ENCODE measurements around the gene EXTL2.

DNA sequence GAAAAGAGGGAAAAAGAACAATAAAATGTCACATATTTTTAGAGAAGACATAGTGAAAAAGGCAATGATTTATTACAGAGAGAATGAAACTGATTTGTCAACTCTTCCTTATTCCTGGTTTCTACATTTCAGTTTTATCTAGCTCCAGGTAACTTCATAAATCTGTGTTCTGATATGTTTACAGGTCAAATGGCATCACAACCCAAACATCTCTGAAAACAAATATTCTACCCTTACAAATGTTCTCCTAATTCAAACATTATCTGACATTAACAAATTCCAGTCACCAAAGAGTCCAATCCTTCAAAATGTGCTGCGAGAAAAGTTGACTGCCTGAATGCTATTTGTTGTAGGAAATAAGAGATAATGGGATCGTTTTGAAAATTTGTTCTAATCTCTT, 20.2 kb downstream of the EXTL2 start:
- TF ChIP-seq GLIS1 (tag by site-specific recombination; IDR thresholded peaks at IDR 0.05), result no peak
- no peak for TF ChIP-seq CTCF (tag by site-specific recombination; IDR thresholded peaks at IDR 0.05)
- no peak for TF ChIP-seq MYNN (tag by site-specific recombination; IDR thresholded peaks at IDR 0.05; ENCODE audit: borderline replicate concordance)
- no peak for TF ChIP-seq MEIS1 (CRISPR knock-in tag; IDR thresholded peaks at IDR 0.05; ENCODE audit: borderline replicate concordance)
- TF ChIP-seq ZNF677 (tag by site-specific recombination; IDR thresholded peaks at IDR 0.05), result no peak
- TF ChIP-seq ZNF175 (tag by site-specific recombination; IDR thresholded peaks at IDR 0.05), result no peak
- TF ChIP-seq SALL2 (tag by site-specific recombination; IDR thresholded peaks at IDR 0.05; ENCODE audit: borderline replicate concordance), result no peak
